Ovary (tissue), 3 donors: ENCODE measurements around the gene FGF3.

Experiments used
- CTCF ChIP-seq, 3 donors: fragments of 450-650 bp in 2 of 3; fragments of 200-600 bp in 1 of 3; IDR thresholded peaks; one replicate each; pipeline versions ENCODE4 v1.5.1 to v1.8.0; 2016 to 2022; ENCODE audit warnings: antibody characterized with exemption in 3 of 3, mild to moderate bottlenecking in 1 of 3
- EP300 ChIP-seq: sonication (generic); formaldehyde crosslinking; IDR thresholded peaks from one replicate; pipeline ENCODE4 v1.6.1; 2017; ENCODE audit warnings: antibody characterized with exemption
- POLR2A ChIP-seq: fragments of 450-650 bp; IDR thresholded peaks from one replicate; pipeline ENCODE4 v1.6.1; 2017; ENCODE audit warnings: antibody characterized with exemption, mild to moderate bottlenecking, moderate library complexity
- donor health status: DM: no; HTN: no; CAD: no.

- TF ChIP-seq CTCF (IDR thresholded peaks at IDR 0.05) (no peak), EP300 (no peak), POLR2A (no peak)
These were observed 10.9 kb upstream of the FGF3 start for GRCh38 chr11:69830086-69830485.
